Neural cell (in vitro differentiated cells): ENCODE data around the gene AGAP3. TPM values are rescaled to one million over a fixed set of nuclear protein-coding genes. Genes with fewer than 3 reads are reported as not detected.

Experiments used
- H2AFZ ChIP-seq: fragments of 200-600, 300-800 bp; sonication (generic), shearing (Covaris generic); 2 replicates; pipeline ENCODE4 v1.6.0; 2014; ENCODE audit warnings: low read depth, mild to moderate bottlenecking, antibody characterized with exemption, low read length, moderate library complexity
- H3F3A ChIP-seq: fragments of 200-600 bp; shearing (Covaris generic); 2 replicates; pipeline ENCODE4 v1.6.1; 2016; ENCODE audit warnings: mild to moderate bottlenecking, moderate library complexity, mixed read lengths, antibody characterized with exemption, low read length; ENCODE audit not compliant: insufficient read depth, poor library complexity, severe bottlenecking
- H3K27ac ChIP-seq: fragments of 200-600, 300-800 bp; sonication (generic), shearing (Covaris generic); 2 replicates; pipeline ENCODE4 v1.5.1; 2014; ENCODE audit warnings: mild to moderate bottlenecking, low read length, moderate library complexity
- H3K27me3 ChIP-seq: fragments of 300-800, 200-600 bp; sonication (generic), shearing (Covaris generic); 2 replicates; pipeline ENCODE4 v1.6.0; 2014; ENCODE audit warnings: mild to moderate bottlenecking, low read depth, low read length, moderate library complexity; ENCODE audit not compliant: insufficient read depth
- H3K36me3 ChIP-seq: fragments of 300-800, 200-600 bp; sonication (generic), shearing (Covaris generic); 2 replicates; pipeline ENCODE4 v1.5.1; 2014; ENCODE audit warnings: mild to moderate bottlenecking, antibody characterized with exemption, low read length, moderate library complexity; ENCODE audit not compliant: insufficient read depth
- H3K4me2 ChIP-seq: fragments of 300-800, 200-600 bp; sonication (generic), shearing (Covaris generic); 2 replicates; pipeline ENCODE4 v1.6.0; 2014; ENCODE audit warnings: mild to moderate bottlenecking, low read length
- H3K4me3 ChIP-seq: fragments of 300-800, 200-600 bp; sonication (generic), shearing (Covaris generic); 2 replicates; pipeline ENCODE4 v1.5.1; 2014; ENCODE audit warnings: mild to moderate bottlenecking, low read length, moderate library complexity
- H3K79me2 ChIP-seq: fragments of 200-600 bp; shearing (Covaris generic); replicated peaks from 2 replicates; pipeline ENCODE4 v1.6.0; 2014; ENCODE audit warnings: mild to moderate bottlenecking, low read length, moderate library complexity; ENCODE audit not compliant: insufficient read depth
- H3K9ac ChIP-seq: fragments of 300-800, 200-600 bp; sonication (generic), shearing (Covaris generic); 2 replicates; pipeline ENCODE4 v1.6.1; 2016; ENCODE audit warnings: mild to moderate bottlenecking, low read length, mixed read lengths
- H3K9me2 ChIP-seq: fragments of 200-600 bp; shearing (Covaris generic); 2 replicates; pipeline ENCODE4 v1.6.1; 2016; ENCODE audit warnings: mild to moderate bottlenecking, low read length, mixed read lengths; ENCODE audit not compliant: insufficient read depth
- H3K9me3 ChIP-seq: fragments of 200-600, 300-800 bp; sonication (generic), shearing (Covaris generic); 2 replicates; pipeline ENCODE4 v1.6.1; 2016; ENCODE audit warnings: mild to moderate bottlenecking, mixed run types, low read length, moderate library complexity, mixed read lengths
- H4K20me1 ChIP-seq: fragments of 200-600 bp; shearing (Covaris generic); 2 replicates; pipeline ENCODE4 v1.6.1; 2016; ENCODE audit warnings: mild to moderate bottlenecking, mixed run types; ENCODE audit not compliant: insufficient read depth
- CTCF ChIP-seq: fragments of 450-650 bp; IDR thresholded peaks from 2 replicates; pipeline ENCODE4 v1.5.1; 2014; ENCODE audit warnings: antibody characterized with exemption, mild to moderate bottlenecking, moderate library complexity; ENCODE audit not compliant: poor library complexity, severe bottlenecking
- EP300 ChIP-seq: fragments of 450-650 bp; conservative IDR thresholded peaks from 2 replicates; pipeline ENCODE4 v1.6.1; 2014; ENCODE audit warnings: antibody characterized with exemption, mild to moderate bottlenecking, moderate library complexity; ENCODE audit not compliant: poor library complexity, severe bottlenecking
- EZH2 ChIP-seq: fragments of 200-600, 300-800 bp; shearing (Covaris generic), sonication (generic); IDR thresholded peaks from 2 replicates; pipeline ENCODE4 v1.6.1; 2014; ENCODE audit warnings: antibody characterized with exemption, low read length, borderline replicate concordance, mild to moderate bottlenecking; ENCODE audit not compliant: insufficient read depth, poor library complexity, severe bottlenecking
- MXI1 ChIP-seq: fragments of 450-650 bp; conservative IDR thresholded peaks from 2 replicates; pipeline ENCODE4 v1.6.1; 2014; ENCODE audit warnings: antibody characterized with exemption, mild to moderate bottlenecking; ENCODE audit not compliant: poor library complexity, severe bottlenecking
- POLR2AphosphoS5 ChIP-seq: IDR thresholded peaks from 2 replicates; pipeline ENCODE4 v1.6.1; 2012
- RAD21 ChIP-seq: fragments of 450-650 bp; conservative IDR thresholded peaks from 2 replicates; pipeline ENCODE4 v1.6.1; 2014; ENCODE audit warnings: antibody characterized with exemption, mild to moderate bottlenecking, moderate library complexity
- REST ChIP-seq: IDR thresholded peaks from 2 replicates; pipeline ENCODE4 v1.6.1; 2012; ENCODE audit warnings: borderline replicate concordance
- SMC3 ChIP-seq: fragments of 450-650 bp; conservative IDR thresholded peaks from 2 replicates; pipeline ENCODE4 v1.6.1; 2014; ENCODE audit warnings: antibody characterized with exemption, mild to moderate bottlenecking, moderate library complexity; ENCODE audit not compliant: poor library complexity
- TAF1 ChIP-seq: IDR thresholded peaks from 2 replicates; pipeline ENCODE4 v1.6.1; 2012; ENCODE audit warnings: low read depth
- polyA plus RNA-seq: library from polyadenylated mRNA; depleted of rRNA; stranded (reverse); fragments of >200 nt; gene quantifications from 2 replicates; pipeline ENCODE4 v1.2.3, GENCODE V29; 2014

AGAP3 gene
- polyA plus RNA-seq, 1 donor from 2014 or later, result 117 TPM

GRCh38 chr7:151178236-151178635 lies 92.0 kb downstream of the AGAP3 start:
- H3F3A ChIP-seq, result no peaks in the 10 kb centered on the region
- no peak overlapping the region for H3K4me2 ChIP-seq
- H3K9me2 ChIP-seq, result no peaks in the 10 kb centered on the region
- H4K20me1 ChIP-seq, result no peaks in the 10 kb centered on the region
- H3K9ac ChIP-seq, result no peak overlapping the region
- H3K27me3 ChIP-seq, result no peaks in the 10 kb centered on the region
- no peak overlapping the region for H3K4me3 ChIP-seq
- H3K36me3 ChIP-seq, result no peaks in the 10 kb centered on the region
- no peaks in the 10 kb centered on the region for H3K9me3 ChIP-seq
- no peak for TF ChIP-seq RAD21
- TF ChIP-seq EZH2, result no peak
- no peak for TF ChIP-seq SMC3
- no peak for TF ChIP-seq TAF1
- no peak for TF ChIP-seq REST
- no peak for TF ChIP-seq EP300
- TF ChIP-seq MXI1, result no peak
- no peak for TF ChIP-seq CTCF
- no peak for TF ChIP-seq POLR2AphosphoS5
- H3K27ac ChIP-seq, result no peak overlapping the region
- H3K79me2 ChIP-seq, result no peaks in the 10 kb centered on the region
- H2AFZ ChIP-seq, result no peak overlapping the region

GRCh38 chr7:151178831-151179230 lies 92.6 kb downstream of the AGAP3 start:
- Histone ChIP-seq H3K9ac (no peak overlapping the region), H3K27ac (no peak overlapping the region), H3K79me2 (no peaks in the 10 kb centered on the region), H3K27me3 (no peaks in the 10 kb centered on the region), H2AFZ (no peak overlapping the region), H3K4me2 (no peak overlapping the region), H4K20me1 (no peaks in the 10 kb centered on the region), H3F3A (no peaks in the 10 kb centered on the region), H3K9me3 (no peaks in the 10 kb centered on the region), H3K4me3 (no peak overlapping the region), H3K9me2 (no peaks in the 10 kb centered on the region), H3K36me3 (no peaks in the 10 kb centered on the region)
- no peak for TF ChIP-seq MXI1
- no peak for TF ChIP-seq RAD21
- TF ChIP-seq EP300, result no peak
- TF ChIP-seq POLR2AphosphoS5, result no peak
- no peak for TF ChIP-seq TAF1
- no peak for TF ChIP-seq EZH2
- no peak for TF ChIP-seq REST
- no peak for TF ChIP-seq SMC3
- TF ChIP-seq CTCF, result no peak
